Osteoblast (primary cell): ENCODE data around the gene RAI1. TPM values are rescaled to one million over a fixed set of nuclear protein-coding genes. Genes with fewer than 3 reads are reported as not detected.

ENCODE experiments used
- DNase-seq: peaks from one replicate; pipeline ENCODE4 v3.0.0; 2011; ENCODE audit warnings: low spot score, mixed read lengths; ENCODE audit not compliant: insufficient read length; ENCODE audit errors: missing footprints
- H2AFZ ChIP-seq: 2 replicates; pipeline ENCODE4 v1.6.0; 2011; ENCODE audit warnings: mild to moderate bottlenecking, low read length
- H3K27ac ChIP-seq: 2 replicates; pipeline ENCODE4 v1.5.1; 2011; ENCODE audit warnings: mild to moderate bottlenecking, low read depth, low read length, moderate library complexity
- H3K27me3 ChIP-seq: 2 replicates; pipeline ENCODE4 v1.6.0; 2012; ENCODE audit warnings: mild to moderate bottlenecking, control low read depth, inconsistent platforms, low read length, moderate library complexity; ENCODE audit not compliant: insufficient read depth
- H3K36me3 ChIP-seq: 2 replicates; pipeline ENCODE4 v1.5.1; 2011; ENCODE audit warnings: mild to moderate bottlenecking, low read length, control low read depth, moderate library complexity; ENCODE audit not compliant: insufficient read depth
- H3K4me1 ChIP-seq: 2 replicates; pipeline ENCODE4 v1.5.1; 2011; ENCODE audit warnings: mild to moderate bottlenecking, low read length, control low read depth, moderate library complexity; ENCODE audit not compliant: insufficient read depth
- H3K4me2 ChIP-seq: 2 replicates; pipeline ENCODE4 v1.6.0; 2011; ENCODE audit warnings: mild to moderate bottlenecking, low read length; ENCODE audit not compliant: insufficient read depth
- H3K4me3 ChIP-seq: fragments of 200-600 bp; sonication (generic); 3 replicates; pipeline ENCODE4 v1.5.1; 2012; ENCODE audit warnings: mild to moderate bottlenecking, low read length, inconsistent platforms; ENCODE audit not compliant: insufficient read depth
- H3K79me2 ChIP-seq: 2 replicates; pipeline ENCODE4 v1.6.0; 2012; ENCODE audit warnings: mild to moderate bottlenecking, low read length, control low read depth, inconsistent platforms; ENCODE audit not compliant: insufficient read depth
- H3K9me3 ChIP-seq: 2 replicates; pipeline ENCODE4 v1.5.1; 2011; ENCODE audit warnings: low read depth, low read length, control low read depth
- H4K20me1 ChIP-seq: 2 replicates; pipeline ENCODE4 v1.6.0; 2012; ENCODE audit warnings: mild to moderate bottlenecking, low read length, control low read depth; ENCODE audit not compliant: insufficient read depth
- CTCF ChIP-seq: IDR thresholded peaks from 2 replicates; pipeline ENCODE4 v1.5.1; 2011; ENCODE audit warnings: mild to moderate bottlenecking, low read depth, low read length, moderate library complexity; ENCODE audit errors: extremely low read depth
- total RNA-seq: library from RNA; depleted of rRNA; stranded (reverse); fragments of >200 nt; gene quantifications from 2 replicates; pipeline ENCODE4 v1.2.3, GENCODE V29; 2012

Gene RAI1
- total RNA-seq, 1 donor: 15.6 TPM

GRCh38 chr17:17784657-17785267 is 103.5 kb downstream of the RAI1 start:
- no peaks in the 10 kb centered on the region for H3K27me3 ChIP-seq
- H4K20me1 ChIP-seq: peaks cover 74% of the 10 kb centered on the region
- TF ChIP-seq CTCF: no peak
- no peaks in the 10 kb centered on the region for H3K9me3 ChIP-seq
- DNase-seq: no peak
- no peak overlapping the region for H3K4me2 ChIP-seq
- H2AFZ ChIP-seq: no peak overlapping the region
- no peak overlapping the region for H3K27ac ChIP-seq
- peaks cover 33% of the 10 kb centered on the region for H3K79me2 ChIP-seq
- no peak overlapping the region for H3K4me3 ChIP-seq
- no peaks in the 10 kb centered on the region for H3K36me3 ChIP-seq
- peaks cover 22% of the 10 kb centered on the region for H3K4me1 ChIP-seq

DNA sequence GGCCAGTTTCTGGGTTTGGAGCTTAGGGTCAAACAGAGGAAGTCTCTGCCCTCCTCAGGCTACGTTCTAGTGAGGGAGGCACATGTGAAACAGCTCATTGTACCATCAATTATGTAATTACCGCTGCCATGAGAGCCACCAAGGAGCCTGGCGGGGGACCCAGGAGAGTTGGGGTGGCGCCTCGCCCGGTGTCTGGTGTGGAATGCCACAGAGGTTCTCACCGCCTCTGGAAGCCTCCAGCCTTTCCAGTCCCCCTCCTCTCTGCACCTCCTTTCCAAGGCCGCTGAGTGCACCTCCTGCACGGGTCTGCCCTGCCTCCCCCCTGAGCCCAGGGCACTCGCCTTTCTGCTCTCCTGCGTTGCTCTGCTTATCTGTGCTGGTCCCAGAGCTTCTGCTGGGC is 104.1 kb downstream of the RAI1 start:
- no peak for TF ChIP-seq CTCF
- Histone ChIP-seq H4K20me1 (peaks cover 78% of the 10 kb centered on the region), H3K79me2 (peaks cover 33% of the 10 kb centered on the region)

GRCh38 chr17:17786998-17787397 is 105.7 kb downstream of the RAI1 start:
- no peaks in the 10 kb centered on the region for H3K9me3 ChIP-seq
- no peaks in the 10 kb centered on the region for H3K27me3 ChIP-seq
- H3K4me2 ChIP-seq: no peak overlapping the region
- H2AFZ ChIP-seq: no peak overlapping the region
- H3K36me3 ChIP-seq: no peaks in the 10 kb centered on the region
- no peak overlapping the region for H3K4me3 ChIP-seq
- H4K20me1 ChIP-seq: peaks cover 81% of the 10 kb centered on the region
- TF ChIP-seq CTCF: no peak
- DNase-seq: no peak
- H3K27ac ChIP-seq: no peak overlapping the region
- H3K4me1 ChIP-seq: peaks cover 7% of the 10 kb centered on the region
- peaks cover 44% of the 10 kb centered on the region for H3K79me2 ChIP-seq

More for the DNA sequence above, 104.1 kb downstream of the RAI1 start:
- Histone ChIP-seq H2AFZ (no peak overlapping the region), H3K4me2 (no peak overlapping the region), H3K9me3 (no peaks in the 10 kb centered on the region), H3K27ac (no peak overlapping the region), H3K36me3 (no peaks in the 10 kb centered on the region), H3K4me3 (no peak overlapping the region), H3K27me3 (no peaks in the 10 kb centered on the region), H3K4me1 (peaks cover 22% of the 10 kb centered on the region)
- no peak for DNase-seq

- H3K4me1 ChIP-seq: peaks cover 7% of the 10 kb centered on the region
- TF ChIP-seq CTCF: no peak
- no peak overlapping the region for H3K27ac ChIP-seq
- no peak overlapping the region for H3K4me2 ChIP-seq
- DNase-seq: no peak
- peaks cover 84% of the 10 kb centered on the region for H4K20me1 ChIP-seq
- H3K79me2 ChIP-seq: peaks cover 47% of the 10 kb centered on the region
- no peak overlapping the region for H2AFZ ChIP-seq
- no peaks in the 10 kb centered on the region for H3K27me3 ChIP-seq
- H3K36me3 ChIP-seq: no peaks in the 10 kb centered on the region
- H3K9me3 ChIP-seq: no peaks in the 10 kb centered on the region
- H3K4me3 ChIP-seq: no peak overlapping the region
Measured at GRCh38 chr17:17787568-17787967, 106.3 kb downstream of the RAI1 start.
